Fibroblast of villous mesenchyme (primary cell): ENCODE measurements around the gene ENTPD7. TPM values are rescaled to one million over a fixed set of nuclear protein-coding genes. Genes with fewer than 3 reads are reported as not detected.
A peak's percentile ranks its signal among the peaks of the same experiment; 100 is the strongest.

ENCODE experiments used
- DNase-seq: peaks from one replicate; pipeline ENCODE4 v3.0.0-alpha.2; 2010; ENCODE audit warnings: low read depth
- H3K4me3 ChIP-seq: 2 replicates; pipeline ENCODE4 v1.5.1; 2011; ENCODE audit warnings: low read depth, mild to moderate bottlenecking, low read length
- total RNA-seq: library from RNA; depleted of rRNA; stranded (reverse); fragments of >200 nt; gene quantifications from 2 replicates; pipeline ENCODE4 v1.2.3, GENCODE V29; 2012
- TF ChIP-seq, protein P1 (sequence below): IDR thresholded peaks from 2 replicates; pipeline ENCODE4 v1.5.1; 2012; ENCODE audit warnings: low read depth, mild to moderate bottlenecking, low read length; ENCODE audit not compliant: insufficient read depth

Gene ENTPD7
- total RNA-seq, 1 donor: 48.4 TPM

DNA sequence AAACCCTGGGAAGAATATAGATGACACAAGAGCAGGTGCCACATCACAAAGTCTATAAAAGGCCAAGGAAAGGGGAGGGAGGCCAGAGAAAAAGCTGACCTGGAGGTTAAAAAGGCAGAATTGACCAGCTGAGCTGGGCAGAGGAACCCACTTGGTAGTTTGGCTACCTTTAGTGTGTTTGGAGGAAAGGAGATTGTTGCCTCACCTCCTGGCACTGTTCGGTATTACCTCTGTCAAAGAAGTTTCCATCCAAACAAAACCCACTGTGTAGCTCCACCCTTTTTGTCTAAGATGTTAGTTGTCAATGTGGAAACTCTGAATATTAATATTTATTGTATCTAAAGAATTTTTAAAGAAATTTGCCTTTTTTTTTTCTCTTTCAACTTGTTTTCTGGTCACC is 23.4 kb downstream of the ENTPD7 start:
- DNase-seq: no peak
- no peak overlapping the region for H3K4me3 ChIP-seq
- TF ChIP-seq, protein P1, sequence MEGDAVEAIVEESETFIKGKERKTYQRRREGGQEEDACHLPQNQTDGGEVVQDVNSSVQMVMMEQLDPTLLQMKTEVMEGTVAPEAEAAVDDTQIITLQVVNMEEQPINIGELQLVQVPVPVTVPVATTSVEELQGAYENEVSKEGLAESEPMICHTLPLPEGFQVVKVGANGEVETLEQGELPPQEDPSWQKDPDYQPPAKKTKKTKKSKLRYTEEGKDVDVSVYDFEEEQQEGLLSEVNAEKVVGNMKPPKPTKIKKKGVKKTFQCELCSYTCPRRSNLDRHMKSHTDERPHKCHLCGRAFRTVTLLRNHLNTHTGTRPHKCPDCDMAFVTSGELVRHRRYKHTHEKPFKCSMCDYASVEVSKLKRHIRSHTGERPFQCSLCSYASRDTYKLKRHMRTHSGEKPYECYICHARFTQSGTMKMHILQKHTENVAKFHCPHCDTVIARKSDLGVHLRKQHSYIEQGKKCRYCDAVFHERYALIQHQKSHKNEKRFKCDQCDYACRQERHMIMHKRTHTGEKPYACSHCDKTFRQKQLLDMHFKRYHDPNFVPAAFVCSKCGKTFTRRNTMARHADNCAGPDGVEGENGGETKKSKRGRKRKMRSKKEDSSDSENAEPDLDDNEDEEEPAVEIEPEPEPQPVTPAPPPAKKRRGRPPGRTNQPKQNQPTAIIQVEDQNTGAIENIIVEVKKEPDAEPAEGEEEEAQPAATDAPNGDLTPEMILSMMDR: no peak

DNA sequence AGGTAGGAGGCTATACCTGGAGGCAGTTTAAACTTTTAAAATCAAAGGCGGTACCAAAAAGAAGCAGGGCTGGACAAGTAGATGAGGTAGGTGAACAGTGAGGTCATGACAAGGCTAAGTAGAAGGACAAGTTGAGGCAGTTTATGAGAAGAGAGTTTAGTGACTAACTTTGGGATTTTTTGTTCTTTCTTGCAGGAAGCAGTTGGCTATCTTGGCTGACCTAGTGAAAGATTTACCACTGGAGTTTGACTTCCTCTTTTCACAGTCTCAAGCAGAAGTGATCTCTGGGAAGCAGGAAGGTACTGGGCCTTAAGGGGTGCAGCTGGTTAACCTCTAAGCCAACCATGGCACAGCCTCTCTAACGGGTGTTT is 26.3 kb downstream of the ENTPD7 start:
- DNase-seq: no peak
- H3K4me3 ChIP-seq: no peak overlapping the region

DNA sequence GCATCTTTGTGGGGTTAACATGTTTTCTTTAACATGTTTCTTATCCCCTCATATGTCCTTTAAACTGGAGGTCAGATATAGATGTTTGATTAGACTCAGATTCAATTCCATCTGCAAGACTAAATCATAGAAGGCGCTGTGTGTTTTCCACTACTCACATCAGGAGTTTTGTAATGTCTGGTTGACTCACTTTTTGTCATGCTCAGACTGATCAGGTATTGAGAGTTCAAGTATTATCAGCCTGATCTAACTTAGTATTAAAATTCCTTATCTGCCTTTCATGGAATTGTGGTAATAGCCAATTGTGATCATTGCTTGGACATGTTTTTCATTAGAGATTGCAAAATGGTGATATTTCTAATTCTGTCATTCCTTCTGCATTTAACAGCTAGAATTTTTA is 30.2 kb downstream of the ENTPD7 start:
- no peak overlapping the region for H3K4me3 ChIP-seq
- TF ChIP-seq, protein P1: no peak
- no peak for DNase-seq

More for the DNA sequence above, 26.3 kb downstream of the ENTPD7 start:
- TF ChIP-seq, protein P1: no peak

DNA sequence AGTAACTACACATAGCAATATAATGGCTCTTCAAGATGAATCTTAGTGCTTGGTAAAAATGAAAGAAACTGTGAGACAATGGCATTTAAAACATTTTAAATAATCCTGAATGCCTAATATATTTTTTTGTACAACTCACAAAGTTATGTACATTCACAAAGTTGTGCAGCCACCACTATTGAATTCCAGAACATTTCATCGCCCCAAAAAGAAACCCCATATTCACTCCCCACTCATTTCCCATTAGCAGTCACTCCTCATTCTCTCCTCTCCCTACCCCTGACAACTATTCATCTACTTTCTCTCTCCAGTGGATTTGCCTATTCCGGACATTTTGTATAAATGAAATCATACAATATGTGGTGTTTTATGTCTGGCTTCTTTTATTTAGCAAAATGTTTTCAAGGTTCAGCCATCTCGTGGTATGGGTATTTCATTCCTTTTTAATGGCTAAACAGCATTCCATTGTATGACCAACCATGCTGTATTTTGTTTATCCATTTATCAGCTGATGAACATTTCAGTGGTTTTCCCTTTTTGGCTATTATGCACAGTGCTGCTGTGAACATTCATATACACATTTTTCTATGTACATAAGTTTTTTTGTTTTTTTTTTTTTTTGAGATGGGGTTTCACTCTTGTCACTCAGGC is 34.7 kb downstream of the ENTPD7 start:
- H3K4me3 ChIP-seq: no peak overlapping the region
- DNase-seq: peak; percentile 78
- TF ChIP-seq, protein P1: no peak

DNA sequence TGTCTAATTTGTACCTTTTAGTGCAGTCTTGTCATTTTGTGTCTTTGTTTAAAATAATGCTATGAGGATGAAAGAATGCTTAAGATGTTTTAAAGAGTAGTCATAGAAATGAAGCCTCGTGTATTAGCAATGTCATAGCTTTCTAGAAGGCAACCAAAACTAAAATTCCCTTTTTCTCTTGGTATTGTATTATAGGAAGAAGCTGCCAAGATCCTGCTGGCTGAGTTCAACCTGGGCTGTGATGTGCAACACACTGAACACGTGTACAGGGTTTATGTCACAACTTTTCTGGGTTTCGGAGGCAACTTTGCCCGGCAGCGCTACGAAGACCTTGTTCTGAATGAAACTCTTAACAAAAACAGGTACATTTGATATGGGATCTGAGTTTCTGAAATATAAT is 36.5 kb downstream of the ENTPD7 start:
- no peak overlapping the region for H3K4me3 ChIP-seq
- TF ChIP-seq, protein P1: no peak
- DNase-seq: no peak

DNA sequence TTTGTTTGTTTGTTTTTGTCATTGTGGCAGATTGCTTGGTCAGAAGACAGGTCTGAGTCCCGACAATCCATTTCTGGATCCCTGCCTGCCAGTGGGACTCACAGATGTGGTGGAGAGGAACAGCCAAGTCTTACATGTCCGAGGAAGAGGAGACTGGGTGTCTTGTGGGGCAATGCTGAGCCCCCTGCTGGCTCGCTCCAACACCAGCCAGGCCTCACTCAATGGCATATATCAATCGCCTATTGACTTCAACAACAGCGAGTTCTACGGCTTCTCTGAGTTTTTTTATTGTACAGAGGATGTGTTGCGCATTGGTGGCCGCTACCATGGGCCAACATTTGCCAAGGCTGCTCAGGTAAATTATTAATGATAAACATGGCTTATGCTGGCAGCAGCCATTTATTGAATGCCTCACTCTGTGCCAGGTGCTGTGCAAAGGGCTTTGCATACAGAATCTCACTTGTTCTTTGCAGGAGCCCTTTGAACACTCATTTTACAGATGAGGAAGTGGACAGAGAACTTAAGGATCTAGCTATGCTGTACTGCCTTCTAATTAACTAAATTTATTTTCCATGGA is 39.3 kb downstream of the ENTPD7 start:
- TF ChIP-seq, protein P1: peak; percentile 28
- no peak overlapping the region for H3K4me3 ChIP-seq
- DNase-seq: no peak

DNA sequence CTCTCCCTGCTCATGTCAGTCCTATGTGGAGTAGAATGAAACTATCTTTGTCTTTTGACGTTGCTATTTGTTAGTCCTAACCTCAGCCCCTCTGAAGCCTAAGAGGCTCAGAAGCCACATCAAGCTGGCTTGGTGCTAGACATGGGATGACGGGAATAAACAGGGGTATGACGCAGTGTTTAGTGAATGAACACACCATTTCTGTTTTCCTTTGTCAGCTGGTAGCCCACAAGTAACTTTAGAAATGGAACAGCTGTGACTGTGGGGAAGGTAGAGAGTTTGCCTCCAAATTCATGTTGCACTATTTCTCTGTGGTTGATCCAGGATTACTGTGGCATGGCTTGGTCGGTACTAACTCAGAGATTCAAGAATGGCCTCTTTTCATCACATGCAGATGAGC is 41.3 kb downstream of the ENTPD7 start:
- no peak for DNase-seq
- H3K4me3 ChIP-seq: no peak overlapping the region
- TF ChIP-seq, protein P1: no peak
